ENCODE measurements around the gene CD99.
"Not testable (repeated sequence)": the region's sequence is repeated elsewhere in the genome, so short reads cannot be mapped to it uniquely, and the experiment has no call there.

CD99 gene

DNA sequence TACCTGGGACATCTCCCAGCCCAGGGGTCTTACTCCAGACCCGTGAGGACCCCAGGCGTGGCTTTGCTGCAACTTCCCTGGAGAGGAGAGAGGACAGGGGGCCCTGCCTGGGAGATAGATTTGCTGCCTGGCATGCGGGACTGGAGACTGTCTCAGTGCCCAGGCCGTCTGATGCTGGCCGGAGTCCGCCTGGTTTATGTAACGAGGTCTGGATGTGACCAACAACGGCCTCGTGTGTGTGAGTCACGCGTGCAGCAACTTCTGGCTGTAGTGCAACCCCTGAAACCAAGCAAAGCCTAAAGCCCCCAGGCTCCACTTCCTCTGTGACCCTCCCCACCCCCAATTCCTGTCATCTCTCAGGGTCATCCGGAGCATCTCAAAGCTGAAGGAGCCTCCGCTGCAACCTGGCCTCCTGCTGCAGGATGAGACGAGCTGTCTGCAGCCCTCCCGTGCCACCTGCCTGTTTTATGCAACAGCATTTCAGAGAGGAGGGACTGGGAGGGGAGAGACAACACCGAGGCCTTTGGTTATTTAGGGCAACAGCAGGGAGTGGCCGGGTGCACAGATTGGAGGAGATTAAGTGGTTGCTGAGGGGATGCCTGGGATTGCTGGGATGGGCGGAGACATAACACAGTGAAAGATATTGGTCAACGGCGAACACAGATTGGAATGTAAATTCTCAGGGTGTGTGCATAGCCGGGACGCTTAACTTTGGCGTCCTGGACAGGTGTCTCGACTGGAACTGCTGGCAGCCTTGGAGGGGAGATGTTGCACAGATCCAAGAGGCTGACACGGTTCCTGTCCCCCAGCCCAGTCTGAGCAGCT lies 76.7 kb downstream of the CD99 start:
- no peak for DNase-seq (ENCODE audit: low read depth in 3 of 3, low spot score in 1 of 3)

DNA sequence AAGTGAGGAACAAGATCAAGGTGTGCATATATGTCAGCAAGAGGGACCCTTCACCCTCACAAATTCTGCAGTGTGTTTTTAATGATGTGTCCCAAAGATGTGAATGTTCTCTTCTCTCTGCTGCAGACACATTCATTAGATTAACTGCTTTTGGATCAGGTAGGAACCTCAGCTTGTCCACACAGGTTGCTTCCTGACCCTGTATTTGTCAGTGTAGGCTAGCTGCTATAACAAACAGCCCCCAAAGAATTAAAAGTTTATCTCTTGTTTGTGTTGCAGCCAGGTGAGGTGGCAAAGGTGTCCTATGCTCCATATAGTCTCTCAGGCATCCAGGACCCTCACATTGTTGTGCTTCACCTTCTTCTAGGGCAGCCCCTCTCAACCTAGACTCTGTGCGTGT lies 78.5 kb downstream of the CD99 start:
- no peak for DNase-seq (ENCODE audit: low read depth in 3 of 3, low spot score in 1 of 3)

DNA sequence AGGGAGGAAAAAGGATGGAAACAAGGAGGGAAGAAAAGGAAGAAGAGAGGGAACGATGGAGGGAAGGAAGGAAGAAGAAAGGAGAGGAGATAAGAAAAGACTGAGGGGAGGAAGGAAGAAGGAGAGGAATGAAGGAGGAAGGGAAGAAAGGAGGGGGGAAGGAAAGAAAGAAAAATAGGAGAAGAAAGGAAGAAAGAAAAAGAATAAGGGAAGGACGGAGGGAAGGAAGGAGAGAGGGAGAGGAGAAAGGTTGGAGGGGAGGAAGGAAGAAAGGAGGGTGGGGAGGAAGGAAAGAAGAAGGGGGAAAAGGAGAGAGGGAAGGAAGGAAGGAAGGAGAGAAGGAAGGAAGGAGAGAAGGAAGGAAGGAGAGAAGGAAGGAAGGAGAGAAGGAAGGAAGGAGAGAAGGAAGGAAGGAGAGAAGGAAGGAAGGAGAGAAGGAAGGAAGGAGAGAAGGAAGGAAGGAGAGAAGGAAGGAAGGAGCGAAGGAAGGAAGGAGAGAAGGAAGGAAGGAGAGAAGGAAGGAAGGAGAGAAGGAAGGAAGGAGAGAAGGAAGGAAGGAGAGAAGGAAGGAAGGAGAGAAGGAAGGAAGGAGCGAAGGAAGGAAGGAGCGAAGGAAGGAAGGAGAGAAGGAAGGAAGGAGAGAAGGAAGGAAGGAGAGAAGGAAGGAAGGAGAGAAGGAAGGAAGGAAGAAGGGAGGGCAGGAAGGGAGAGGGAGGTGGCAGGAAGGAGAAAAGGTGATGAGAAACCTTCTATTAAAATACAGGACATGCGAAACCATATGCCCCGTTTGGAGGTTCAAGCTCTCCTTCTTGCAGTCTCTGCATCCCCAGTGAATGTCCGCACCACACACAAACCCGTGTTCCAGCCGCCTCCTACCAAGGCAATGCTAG lies 82.3 kb downstream of the CD99 start:
- DNase-seq (ENCODE audit: low read depth in 3 of 3, low spot score in 1 of 3) = not testable (repeated sequence)

DNA sequence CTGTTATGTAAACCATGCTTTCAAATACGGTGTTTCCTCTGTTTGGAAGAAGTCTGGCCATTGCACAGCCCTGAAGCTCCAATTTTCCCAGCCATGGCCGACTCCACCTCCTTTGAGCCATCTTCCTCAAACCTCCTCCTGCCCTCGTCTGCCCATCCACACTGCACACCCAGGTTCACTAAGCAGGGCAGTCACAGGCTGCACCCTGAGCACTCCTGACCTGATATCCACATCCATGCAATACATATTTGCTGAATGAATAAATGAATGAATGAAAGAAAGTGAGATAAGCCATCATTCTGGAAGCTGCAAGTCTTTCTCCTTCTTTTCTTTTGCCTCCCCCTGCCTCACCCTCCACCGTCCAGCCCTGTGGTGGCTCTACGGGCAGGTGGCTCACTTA lies 83.0 kb downstream of the CD99 start:
- no peak for DNase-seq (ENCODE audit: low read depth in 3 of 3, low spot score in 1 of 3)

DNA sequence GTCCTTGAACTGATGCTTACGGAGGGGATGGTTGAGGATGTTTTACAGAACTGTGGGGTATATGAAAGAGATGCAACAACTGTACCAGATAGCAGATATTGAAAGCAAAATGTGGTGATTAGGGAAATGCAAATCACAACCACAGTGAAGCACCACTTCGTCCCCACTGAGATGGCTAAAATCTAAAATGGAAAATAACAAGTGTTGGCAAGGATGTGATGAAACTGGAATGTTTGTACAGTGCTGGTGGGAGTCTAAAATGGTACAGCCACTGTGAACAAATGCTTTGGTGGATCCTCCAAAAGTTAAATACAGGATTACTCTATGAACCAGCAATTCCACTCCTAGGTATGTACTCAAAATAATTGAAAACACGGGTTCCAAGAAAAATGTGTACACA lies 83.7 kb downstream of the CD99 start:
- no peak for DNase-seq (ENCODE audit: low read depth in 3 of 3, low spot score in 1 of 3)

- DNase-seq (ENCODE audit: low read depth in 3 of 3, low spot score in 1 of 3) = not testable (repeated sequence)
Measured at GRCh38 chrX:2780472-2781225, 89.6 kb downstream of the CD99 start.

DNA sequence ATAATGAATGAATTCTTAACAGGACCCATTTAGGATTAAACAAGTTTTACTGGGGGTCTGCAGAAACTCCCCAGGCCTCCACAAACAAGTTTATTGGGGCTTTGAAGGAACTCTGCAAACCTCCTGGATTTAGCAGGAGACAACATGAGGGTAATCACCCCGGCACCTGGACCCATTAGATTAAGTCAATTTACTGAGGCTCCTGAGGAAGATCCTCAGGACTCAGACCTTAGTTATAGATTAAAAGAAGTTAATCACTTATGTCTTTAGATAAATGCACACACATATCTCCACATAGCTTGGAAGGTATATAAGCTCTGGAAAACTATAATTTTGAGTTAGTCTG lies 90.1 kb downstream of the CD99 start:
- DNase-seq (ENCODE audit: low read depth in 3 of 3, low spot score in 1 of 3) = no peak

DNA sequence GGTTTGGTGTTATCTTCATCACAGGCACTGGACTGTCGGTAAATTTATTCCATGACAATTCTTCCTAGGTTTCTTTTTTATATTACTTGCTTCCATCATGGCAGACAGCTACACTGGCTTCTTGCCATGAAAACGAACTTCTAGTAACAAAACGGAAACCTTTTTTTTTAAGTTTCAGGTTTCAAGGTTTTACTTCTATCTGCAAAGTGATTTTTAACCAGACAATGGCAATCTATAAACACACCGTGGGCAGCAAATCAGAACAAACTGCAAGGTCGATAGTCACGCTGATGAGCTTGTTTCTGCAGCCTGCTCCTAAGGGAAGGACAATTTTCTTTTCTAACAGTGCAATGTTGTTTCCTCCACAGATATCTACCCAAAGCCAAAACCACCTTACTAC lies 90.6 kb downstream of the CD99 start:
- no peak for DNase-seq (ENCODE audit: low read depth in 3 of 3, low spot score in 1 of 3)

DNA sequence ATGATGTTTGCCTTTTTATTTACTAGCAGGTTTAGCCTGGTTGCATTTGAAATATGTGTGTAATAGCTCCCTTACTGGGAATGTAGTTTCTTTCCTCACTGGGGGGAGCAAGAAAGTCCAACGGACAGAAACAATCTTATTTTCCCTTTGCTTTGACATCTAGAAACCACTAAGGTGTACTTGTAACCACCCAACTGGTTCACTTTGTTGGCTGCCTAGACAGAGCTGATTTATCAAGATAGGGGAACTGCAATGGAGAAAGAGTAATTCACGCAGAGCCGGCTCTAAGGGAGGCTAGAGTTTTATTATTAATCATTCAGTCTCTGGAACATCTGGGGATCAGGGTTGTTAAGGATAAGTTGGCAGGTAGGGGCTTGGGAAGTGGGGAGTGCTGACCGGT lies 91.1 kb downstream of the CD99 start:
- DNase-seq (ENCODE audit: low read depth in 3 of 3, low spot score in 1 of 3) = no peak

- no peak for DNase-seq (ENCODE audit: low read depth in 3 of 3, low spot score in 1 of 3)
Measured at GRCh38 chrX:2782778-2783177, 91.7 kb downstream of the CD99 start.

DNA sequence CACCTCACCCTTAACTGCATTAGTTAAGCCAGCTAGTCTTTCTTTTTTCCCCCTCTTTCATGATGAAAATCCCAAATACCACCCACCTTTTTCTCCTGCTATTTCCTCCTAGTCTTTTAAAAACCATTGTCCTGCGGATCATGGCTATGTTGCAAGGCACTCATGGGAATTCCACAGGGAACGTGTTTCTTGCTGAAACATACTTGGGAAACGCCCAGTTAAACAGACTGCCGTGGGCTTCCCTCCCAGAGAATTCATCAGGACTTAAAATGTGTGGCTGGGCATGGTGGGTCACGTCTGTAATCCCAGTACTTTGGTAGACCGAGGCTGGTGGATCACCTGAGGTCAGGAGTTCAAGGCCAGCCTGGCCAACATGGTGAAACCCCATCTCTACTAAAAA lies 92.9 kb downstream of the CD99 start:
- DNase-seq (ENCODE audit: low read depth in 3 of 3, low spot score in 1 of 3) = no peak

DNA sequence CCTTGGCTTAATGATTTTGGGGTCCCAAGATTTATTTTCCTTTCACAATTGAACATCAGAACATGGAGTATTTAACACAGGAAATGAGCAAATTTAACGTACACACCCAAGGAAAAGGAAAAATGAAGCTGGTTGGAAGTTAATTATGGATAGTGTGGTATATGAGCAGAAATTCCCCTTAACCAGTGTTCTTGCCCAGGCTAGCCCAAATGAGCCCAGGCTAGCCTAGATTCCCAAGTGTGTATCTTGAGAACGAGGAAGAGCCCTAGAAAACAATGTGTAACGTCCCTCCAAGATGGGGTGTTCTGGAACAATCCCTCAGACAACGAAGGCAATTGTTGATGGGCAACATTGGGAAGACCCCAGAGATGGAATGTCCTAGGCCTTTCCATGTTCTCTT lies 94.4 kb downstream of the CD99 start:
- no peak for DNase-seq (ENCODE audit: low read depth in 3 of 3, low spot score in 1 of 3)

DNA sequence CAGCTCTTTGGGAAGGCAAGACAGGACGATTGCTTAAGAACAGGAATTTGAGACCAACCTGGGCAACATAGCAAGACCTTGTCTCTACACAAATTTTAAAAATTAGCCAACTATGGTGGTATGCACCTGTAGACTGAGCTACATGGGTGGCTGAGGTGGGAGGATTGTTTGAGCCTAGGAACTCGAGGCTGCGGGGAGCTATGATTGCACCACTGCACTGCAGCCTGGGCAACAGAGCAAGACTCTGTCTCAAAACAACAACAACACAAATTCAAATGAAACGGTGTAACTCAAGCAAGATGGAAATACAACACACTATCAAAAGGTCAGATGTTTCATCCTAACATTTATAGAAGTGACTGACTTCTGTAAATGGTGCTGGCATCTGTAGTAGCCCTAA lies 97.9 kb downstream of the CD99 start:
- no peak for DNase-seq (ENCODE audit: low read depth in 3 of 3, low spot score in 1 of 3)

- no peak for DNase-seq (ENCODE audit: low read depth in 3 of 3, low spot score in 1 of 3)
Measured at GRCh38 chrX:2789569-2789968, 98.5 kb downstream of the CD99 start.

All from stimulated activated CD4-positive, alpha-beta T cell treated with anti-CD3 and anti-CD28 coated beads, TNF-alpha, amount 100 ng/mL, for 1 hour (primary cell).